GM19043 (cell line): ENCODE measurements around the gene RTRAF.

Experiments used
- ATAC-seq: cut with Tn5 transposase; IDR thresholded peaks from one replicate; pipeline ENCODE4 v1.9.1; 2021; ENCODE audit warnings: low read depth; ENCODE audit not compliant: unreplicated experiment

RTRAF gene

DNA sequence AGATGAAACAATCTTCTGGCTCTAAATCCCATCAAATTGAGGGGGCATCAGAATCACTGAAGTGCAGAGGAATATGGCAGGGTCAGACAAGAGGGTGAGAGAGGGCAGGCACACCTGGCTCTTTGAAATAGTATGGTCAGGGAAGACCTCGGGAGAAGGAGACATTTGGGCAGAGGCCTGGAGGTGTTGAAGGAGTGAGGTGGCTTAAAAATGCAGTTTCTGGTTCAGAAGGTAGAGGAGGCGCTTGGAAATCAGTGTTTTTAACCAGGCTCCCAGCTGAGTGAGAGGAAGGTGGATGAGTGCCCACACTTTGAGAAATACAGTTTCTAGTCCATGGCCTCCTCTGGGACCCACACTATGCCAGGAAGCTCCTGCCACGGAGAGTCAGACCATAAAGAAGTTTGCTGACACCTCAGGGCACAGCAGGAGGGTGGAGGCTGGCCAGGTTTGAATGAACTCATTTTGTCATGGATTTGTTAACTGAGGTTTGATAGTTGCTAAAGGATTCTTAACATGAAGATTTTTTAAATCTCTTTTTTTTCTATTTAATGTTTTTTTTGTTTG is 59.4 kb downstream of the RTRAF start:
- ATAC-seq: no peak

DNA sequence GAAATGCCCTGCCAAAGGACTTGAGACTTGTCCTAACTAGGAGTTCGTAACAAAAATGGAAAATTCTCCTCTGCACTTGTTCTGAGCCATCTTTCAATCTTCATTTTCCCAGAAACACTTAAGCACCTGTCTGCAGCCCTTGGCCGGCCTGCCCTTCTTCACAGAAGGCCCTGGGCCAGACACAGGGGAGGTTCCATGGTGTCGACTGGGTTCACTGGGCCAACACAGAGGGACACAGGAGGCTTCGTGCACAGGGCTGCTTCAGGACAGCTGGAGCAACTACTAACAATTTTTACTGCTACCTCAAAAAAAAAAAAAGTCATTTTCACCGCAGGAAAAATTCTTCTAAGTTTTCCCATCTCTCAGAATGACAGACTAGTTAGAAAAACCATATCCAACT is 59.9 kb downstream of the RTRAF start:
- ATAC-seq: no peak

DNA sequence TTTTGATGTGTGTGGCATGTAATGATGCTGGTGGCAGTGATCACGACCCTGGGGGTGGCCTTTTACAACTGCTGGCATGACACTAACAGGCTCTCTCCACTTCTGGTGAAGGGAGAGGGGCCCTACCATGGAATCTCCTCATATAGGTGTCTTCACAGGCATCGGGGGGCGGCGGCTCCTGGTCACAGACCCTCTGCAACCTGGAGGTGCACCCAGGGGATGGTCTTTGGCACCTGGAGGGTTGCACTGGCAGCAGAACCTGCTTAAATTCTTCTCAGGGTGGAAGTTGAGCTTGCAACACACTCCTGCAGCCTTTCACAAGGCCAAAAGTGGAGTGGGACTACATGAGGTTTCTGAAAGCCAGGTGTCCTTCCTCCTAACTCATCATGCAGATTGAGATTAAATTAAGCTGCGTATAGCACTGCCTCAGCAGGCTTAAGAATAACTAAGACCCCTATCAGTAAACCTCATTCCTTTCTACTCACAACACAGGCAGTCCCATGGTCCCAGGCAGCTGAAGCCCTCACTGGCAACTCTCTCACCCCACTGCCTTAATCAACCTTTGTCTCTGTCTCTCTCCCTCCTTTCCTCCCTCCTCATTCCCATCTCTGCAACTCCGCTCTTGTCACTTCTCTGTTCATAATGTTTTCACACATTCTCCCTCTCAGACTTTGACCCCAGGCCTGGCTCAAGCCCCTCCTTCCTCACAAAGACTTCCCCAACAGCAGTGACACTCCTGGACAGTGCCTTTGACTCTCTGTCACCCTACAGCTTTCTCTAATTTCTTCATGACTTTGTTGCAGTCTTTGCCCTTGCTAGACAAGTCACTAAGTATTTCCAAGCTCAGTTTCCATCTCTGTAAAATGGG is 60.6 kb downstream of the RTRAF start:
- no peak for ATAC-seq

DNA sequence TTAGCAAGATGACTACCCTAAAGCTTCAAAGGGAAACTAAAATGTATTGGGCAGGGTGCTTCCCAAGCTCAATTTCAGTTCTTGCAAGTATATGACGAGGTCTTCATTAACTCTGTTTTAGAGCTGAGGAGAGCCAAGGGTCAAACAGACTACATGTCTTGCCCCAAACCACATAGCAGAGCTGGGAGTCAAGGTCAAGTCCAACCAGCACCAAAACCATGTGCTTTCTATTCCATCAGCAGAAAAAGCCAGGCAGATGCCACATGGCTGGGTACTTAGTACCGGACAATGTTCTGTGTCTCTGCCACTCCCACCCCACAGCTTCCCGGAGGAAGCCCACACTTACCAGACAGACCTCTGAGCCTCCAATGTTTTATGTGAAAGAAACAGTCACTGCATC is 61.9 kb downstream of the RTRAF start:
- no peak for ATAC-seq

DNA sequence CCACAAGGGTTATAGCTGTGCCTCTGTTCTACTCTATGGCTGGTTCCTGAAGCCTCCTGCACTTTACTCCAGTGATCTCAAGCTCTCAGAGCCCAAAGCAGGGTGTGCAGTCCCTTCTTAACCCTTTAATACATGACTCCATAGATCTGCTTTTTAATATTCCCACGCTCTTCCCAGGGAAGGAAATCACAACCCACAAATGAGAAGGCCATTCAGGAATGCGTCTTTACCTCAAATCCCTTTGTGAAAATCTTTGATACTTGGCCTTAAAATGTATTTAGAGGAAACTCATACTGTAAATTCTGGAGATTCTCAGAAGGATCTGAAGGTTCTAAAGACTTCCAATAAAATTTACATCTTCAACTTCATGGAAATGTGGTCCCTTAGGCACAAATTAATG is 62.5 kb downstream of the RTRAF start:
- ATAC-seq: no peak

DNA sequence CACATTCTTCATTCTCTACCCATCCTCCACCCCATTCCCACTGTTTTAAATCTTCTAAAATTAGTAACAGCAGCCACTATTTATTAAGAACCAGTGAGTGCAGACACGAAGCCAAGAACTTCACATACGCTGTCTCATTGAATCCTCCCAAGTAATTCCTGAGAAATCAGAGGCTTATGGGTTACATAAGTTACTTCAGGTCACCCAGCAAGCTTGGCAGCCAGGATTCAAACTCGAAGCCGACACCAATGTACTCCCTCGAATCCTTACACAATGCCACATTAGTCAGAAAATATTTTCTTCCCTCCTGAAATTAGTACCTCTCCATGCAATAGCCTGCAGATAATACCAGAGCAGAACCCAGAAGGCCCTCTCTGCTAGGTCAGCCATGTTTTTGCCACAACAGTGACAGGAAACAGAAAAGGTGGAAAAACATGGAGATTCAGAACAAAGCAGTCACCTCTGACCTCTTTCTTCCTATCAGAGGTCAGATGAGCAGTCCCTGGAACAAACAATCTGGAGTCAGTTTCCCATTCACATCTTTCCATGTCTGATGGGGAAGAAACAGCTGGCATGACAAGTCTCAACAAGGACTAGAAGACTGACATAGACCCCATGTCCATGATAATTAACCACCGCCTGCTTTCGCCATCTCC is 63.1 kb downstream of the RTRAF start:
- ATAC-seq: no peak

DNA sequence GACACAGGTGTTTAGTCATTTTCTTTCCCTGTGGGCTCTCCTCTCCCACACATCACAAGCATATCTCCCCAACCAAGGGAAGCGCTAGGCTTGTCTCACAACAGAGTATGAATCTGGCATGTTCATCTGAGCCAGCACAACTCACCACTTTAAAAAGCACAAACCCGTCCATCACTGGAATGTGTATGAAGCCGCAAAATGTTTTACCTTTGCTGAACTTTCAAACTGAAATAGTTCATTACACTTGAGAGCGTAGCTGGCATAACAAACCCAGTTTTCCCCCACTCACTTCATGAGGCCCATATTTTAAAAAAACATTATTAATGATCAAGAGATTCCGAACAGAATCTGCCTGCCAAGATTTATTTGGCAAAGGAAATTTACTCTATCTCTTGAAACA is 63.7 kb downstream of the RTRAF start:
- no peak for ATAC-seq

DNA sequence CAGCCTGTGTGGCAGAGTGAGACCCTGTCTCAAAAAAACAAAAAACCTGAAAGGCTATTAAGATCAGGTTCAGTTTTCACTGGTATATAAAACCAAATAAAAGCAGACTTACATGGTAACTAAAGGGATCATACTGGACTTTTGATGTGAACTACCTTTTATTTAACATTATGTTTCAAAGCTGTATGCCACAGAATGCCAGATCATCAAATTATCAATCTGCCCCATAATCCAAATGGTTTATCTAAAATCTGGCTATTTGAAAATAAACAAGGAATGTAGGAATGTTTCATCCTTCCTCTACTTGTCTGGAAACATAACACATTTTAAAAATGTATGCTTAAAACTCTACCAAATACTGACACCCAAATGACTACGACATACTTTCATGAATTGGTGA is 65.3 kb downstream of the RTRAF start:
- no peak for ATAC-seq

DNA sequence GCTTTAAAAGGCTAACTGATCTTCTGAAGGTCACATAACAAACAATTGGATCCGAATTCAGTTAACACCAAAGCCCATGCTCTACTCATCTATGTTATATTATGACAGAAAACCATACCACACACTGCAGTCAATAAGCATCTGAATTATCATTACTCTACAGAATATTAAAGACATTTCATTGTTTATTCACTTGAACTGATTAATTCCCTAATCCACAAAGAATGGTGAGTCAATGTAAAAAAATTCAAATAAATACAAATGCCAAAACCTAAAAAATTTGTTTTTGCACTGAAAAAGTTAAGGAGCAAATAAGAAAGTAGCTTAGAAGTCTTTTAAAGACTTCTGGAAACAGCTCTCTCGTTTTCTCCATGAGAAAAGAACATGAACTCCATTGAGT is 65.8 kb downstream of the RTRAF start:
- ATAC-seq: no peak

DNA sequence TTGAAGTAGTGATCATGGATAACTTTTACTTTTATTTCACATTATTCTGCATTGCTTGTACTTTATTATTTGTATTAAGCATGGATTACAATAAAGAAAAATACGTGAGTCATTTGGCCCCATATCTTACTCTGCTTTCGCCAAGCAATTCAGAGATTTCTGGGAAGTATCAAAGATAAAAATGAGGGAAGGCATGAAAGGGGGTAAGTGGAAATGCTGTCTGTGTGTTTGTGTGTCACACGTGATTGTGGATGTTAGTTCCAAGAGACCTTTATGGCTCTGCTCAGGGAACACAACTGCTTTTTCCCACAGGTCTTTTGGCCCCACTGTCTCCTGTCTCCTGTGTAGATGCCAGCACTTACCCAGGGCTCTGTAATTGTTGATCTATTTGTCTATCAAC is 69.0 kb downstream of the RTRAF start:
- ATAC-seq: no peak

DNA sequence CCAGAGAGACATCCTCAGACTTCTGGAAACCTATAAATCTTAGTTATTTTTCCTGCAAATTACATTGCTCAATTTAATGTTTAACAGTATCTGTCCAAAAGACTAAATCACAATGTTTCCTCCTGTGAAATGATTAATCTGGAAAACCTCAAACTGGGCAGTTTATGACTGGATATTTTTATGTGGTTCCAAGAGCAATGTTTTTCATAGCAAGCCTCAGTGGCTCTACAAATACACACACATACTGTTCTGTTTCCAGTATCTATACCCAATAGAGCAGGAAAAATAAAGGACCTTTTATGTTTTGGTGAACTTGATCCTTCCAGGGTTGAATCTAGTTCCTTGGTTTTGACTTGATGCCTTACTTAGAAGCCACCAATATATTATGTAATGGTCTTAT is 70.3 kb downstream of the RTRAF start:
- ATAC-seq: no peak

DNA sequence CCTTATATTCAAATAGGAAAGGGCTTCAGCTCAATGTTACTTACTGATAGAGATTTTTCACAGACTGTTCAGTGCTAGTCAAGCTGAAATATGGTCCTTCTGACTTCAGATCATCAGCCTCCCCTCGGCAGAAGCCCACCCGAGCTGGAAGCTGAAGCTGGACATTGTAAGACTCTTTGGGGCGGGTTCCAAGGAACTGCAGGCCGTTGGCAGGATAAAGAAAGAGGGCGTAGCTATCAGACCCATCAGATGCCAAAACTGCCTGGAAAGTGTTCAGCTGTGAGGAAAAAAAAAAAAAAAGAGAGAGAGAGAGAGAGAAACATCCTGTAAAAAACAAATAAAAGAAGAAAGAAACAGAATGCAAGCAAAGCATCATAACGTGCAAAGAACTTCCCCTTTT is 70.7 kb downstream of the RTRAF start:
- ATAC-seq: no peak
